H1 (cell line): Measurements from ENCODE around the gene EGR1. TPM values are rescaled to one million over a fixed set of nuclear protein-coding genes. Genes with fewer than 3 reads are reported as not detected.

Experiments used
- CTCF ChIA-PET: fragments of 300-600 bp; sonication (Branson Sonifier 250); formaldehyde crosslinking; loops from one replicate; lab custom pipeline; 2021; ENCODE audit not compliant: partially characterized antibody; lab: Charles Lee
- POLR2A ChIA-PET: fragments of 300-600 bp; sonication (Branson Sonifier 250); formaldehyde crosslinking; loops from one replicate; lab custom pipeline; 2021; ENCODE audit warnings: inconsistent platforms; ENCODE audit not compliant: partially characterized antibody; lab: Charles Lee
- DNase-seq, 2 experiments: peaks; one replicate each; pipeline versions ENCODE4 v3.0.0 to v3.0.0-alpha.2; 2010 to 2022; ENCODE audit warnings: low spot score in 2 of 2, low read depth in 1 of 2, mixed read lengths in 1 of 2
- FAIRE-seq: peaks from 2 replicates; lab custom pipeline; 2011; peaks lifted over from hg19 to GRCh38; lab: Jason Lieb, UNC
- H2AFZ ChIP-seq: 2 replicates; pipeline ENCODE4 v1.8.1; 2012; ENCODE audit warnings: low read length, inconsistent platforms
- H2AK5ac ChIP-seq: 2 replicates; pipeline ENCODE4 v1.6.1; 2013; ENCODE audit warnings: low read depth, low read length
- H2BK120ac ChIP-seq: replicated peaks from 2 replicates; pipeline ENCODE3; 2013; ENCODE audit warnings: low read depth, low read length, inconsistent platforms
- H2BK12ac ChIP-seq: 2 replicates; pipeline ENCODE4 v1.6.1; 2013; ENCODE audit warnings: low read depth, low read length
- H2BK15ac ChIP-seq: 2 replicates; pipeline ENCODE4 v1.6.1; 2013; ENCODE audit warnings: low read length
- H2BK20ac ChIP-seq: 2 replicates; pipeline ENCODE4 v1.6.1; 2013; ENCODE audit warnings: low read length
- H2BK5ac ChIP-seq: 2 replicates; pipeline ENCODE4 v1.6.1; 2013; ENCODE audit warnings: low read depth, low read length
- H3K14ac ChIP-seq: 2 replicates; pipeline ENCODE4 v1.6.1; 2013; ENCODE audit warnings: inconsistent platforms; ENCODE audit not compliant: insufficient read length
- H3K18ac ChIP-seq: 2 replicates; pipeline ENCODE4 v1.6.1; 2013; ENCODE audit warnings: low read length; ENCODE audit errors: extremely low read depth
- H3K23ac ChIP-seq: 2 replicates; pipeline ENCODE4 v1.6.1; 2013; ENCODE audit warnings: inconsistent platforms; ENCODE audit not compliant: insufficient read length
- H3K23me2 ChIP-seq: 2 replicates; pipeline ENCODE4 v1.6.1; 2013; ENCODE audit warnings: low read depth, low read length
- H3K27ac ChIP-seq: 2 replicates; pipeline ENCODE4 v1.6.1; 2011; ENCODE audit warnings: low read depth, low read length, inconsistent platforms
- H3K27me3 ChIP-seq, 4 experiments: replicated peaks in 1 of 4; 1 replicate in 1 of 4; 2 replicates in 3 of 4; pipeline versions ENCODE4 v1.6.1 to v1.8.1; 2011 to 2013; ENCODE audit warnings: low read length in 3 of 4, mild to moderate bottlenecking in 3 of 4, inconsistent platforms in 2 of 4, mixed read lengths in 2 of 4, moderate library complexity in 1 of 4; ENCODE audit not compliant: control insufficient read depth in 3 of 4, insufficient read depth in 3 of 4; ENCODE audit errors: extremely low read depth in 1 of 4
- H3K36me3 ChIP-seq, 4 experiments: 2 replicates each; pipeline versions ENCODE4 v1.6.1 to v1.8.1; 2011 to 2013; ENCODE audit warnings: mild to moderate bottlenecking in 4 of 4, low read length in 3 of 4, moderate library complexity in 2 of 4, control low read depth in 1 of 4, inconsistent platforms in 1 of 4; ENCODE audit not compliant: insufficient read depth in 4 of 4, control insufficient read depth in 2 of 4
- H3K4ac ChIP-seq: replicated peaks from 2 replicates; pipeline ENCODE3; 2013; ENCODE audit warnings: low read length, low read depth, mixed read lengths, inconsistent platforms; ENCODE audit not compliant: insufficient read length
- H3K4me1 ChIP-seq, 4 experiments: replicated peaks in 1 of 4; 1 replicate in 1 of 4; 2 replicates in 3 of 4; pipeline versions ENCODE4 v1.6.1 to v1.8.1; 2011 to 2013; ENCODE audit warnings: low read length in 3 of 4, inconsistent platforms in 2 of 4, mixed read lengths in 1 of 4; ENCODE audit not compliant: insufficient read depth in 4 of 4, control insufficient read depth in 3 of 4
- H3K4me2 ChIP-seq, 2 experiments: 2 replicates each; pipeline versions ENCODE4 v1.6.1 to v1.8.1; 2011 to 2013; ENCODE audit warnings: low read depth in 2 of 2, low read length in 2 of 2, control low read depth in 1 of 2, inconsistent platforms in 1 of 2, mild to moderate bottlenecking in 1 of 2; ENCODE audit not compliant: insufficient read depth in 1 of 2
- H3K4me3 ChIP-seq, 4 experiments: fragments of 200-600, 300-600 bp in 1 of 4; sonication (generic), shearing (Covaris generic), sonication (Bioruptor Twin) in 1 of 4; 2 replicates each; pipeline versions ENCODE4 v1.5.1 to v1.8.1; 2011 to 2016; ENCODE audit warnings: low read length in 4 of 4, low read depth in 3 of 4, control low read depth in 2 of 4, inconsistent platforms in 2 of 4, mild to moderate bottlenecking in 2 of 4, mixed read lengths in 1 of 4, moderate library complexity in 1 of 4; ENCODE audit not compliant: insufficient read depth in 2 of 4; ENCODE audit errors: extremely low read depth in 1 of 4
- H3K56ac ChIP-seq: replicated peaks from 2 replicates; pipeline ENCODE3; 2013; ENCODE audit warnings: low read depth, mild to moderate bottlenecking, mixed read lengths, low read length, inconsistent platforms; ENCODE audit not compliant: insufficient read length
- H3K79me1 ChIP-seq: 2 replicates; pipeline ENCODE4 v1.6.1; 2013; ENCODE audit warnings: low read depth, low read length, control low read depth
- H3K79me2 ChIP-seq, 2 experiments: 2 replicates each; pipeline versions ENCODE4 v1.6.1 to v1.8.1; 2012 to 2013; ENCODE audit warnings: low read length in 2 of 2, mild to moderate bottlenecking in 2 of 2, inconsistent platforms in 1 of 2; ENCODE audit not compliant: insufficient read depth in 2 of 2, control insufficient read depth in 1 of 2
- H3K9ac ChIP-seq, 4 experiments: replicated peaks in 1 of 4; 1 replicate in 1 of 4; 2 replicates in 3 of 4; pipeline versions ENCODE4 v1.6.1 to v1.8.1; 2011 to 2013; ENCODE audit warnings: low read depth in 3 of 4, low read length in 3 of 4, control low read depth in 2 of 4, mild to moderate bottlenecking in 2 of 4, moderate library complexity in 2 of 4, inconsistent platforms in 1 of 4; ENCODE audit errors: extremely low read depth in 1 of 4
- H3K9me3 ChIP-seq, 2 experiments: 2 replicates each; pipeline versions ENCODE4 v1.6.1 to v1.8.1; 2012 to 2013; ENCODE audit warnings: mild to moderate bottlenecking in 2 of 2, moderate library complexity in 2 of 2, control low read depth in 1 of 2, inconsistent platforms in 1 of 2, low read depth in 1 of 2, low read length in 1 of 2, mixed read lengths in 1 of 2; ENCODE audit not compliant: insufficient read depth in 2 of 2
- H4K20me1 ChIP-seq, 2 experiments: replicated peaks in 1 of 2; 2 replicates each; pipeline versions ENCODE3 to v1.8.1; 2011 to 2013; ENCODE audit warnings: inconsistent platforms in 2 of 2, low read length in 2 of 2, mild to moderate bottlenecking in 1 of 2; ENCODE audit not compliant: insufficient read depth in 2 of 2, control insufficient read depth in 1 of 2
- H4K5ac ChIP-seq: 2 replicates; pipeline ENCODE4 v1.6.1; 2013; ENCODE audit warnings: low read length, low read depth, mixed read lengths, inconsistent platforms; ENCODE audit not compliant: insufficient read length
- H4K8ac ChIP-seq: 2 replicates; pipeline ENCODE4 v1.8.0; 2013; ENCODE audit warnings: mild to moderate bottlenecking, moderate library complexity, low read length, inconsistent platforms; ENCODE audit not compliant: insufficient read depth; ENCODE audit errors: extremely low read depth
- H4K91ac ChIP-seq: replicated peaks from 2 replicates; pipeline ENCODE3; 2013; ENCODE audit warnings: low read length, mixed read lengths, inconsistent platforms; ENCODE audit not compliant: insufficient read length
- CHD2 ChIP-seq: IDR thresholded peaks from 2 replicates; pipeline ENCODE4 v1.6.1; 2012; ENCODE audit warnings: low read length, improper control_type of control experiment
- CREB1 ChIP-seq: IDR thresholded peaks from 2 replicates; pipeline ENCODE4 v1.6.1; 2012; ENCODE audit warnings: inconsistent platforms
- CTBP2 ChIP-seq: IDR thresholded peaks from 2 replicates; pipeline ENCODE4 v1.7.0; 2011; ENCODE audit warnings: borderline replicate concordance, mild to moderate bottlenecking, moderate library complexity, mixed read lengths, low read length; ENCODE audit not compliant: insufficient read depth, insufficient read length
- POLR2AphosphoS5 ChIP-seq: IDR thresholded peaks from 2 replicates; pipeline ENCODE4 v1.6.1; 2011; ENCODE audit warnings: low read depth, low read length
- RNF2 ChIP-seq: fragments of 200-900, 300-1000 bp; sonication (generic); IDR thresholded peaks from 2 replicates; pipeline ENCODE4 v1.7.1; 2016; ENCODE audit warnings: borderline replicate concordance, low read depth, mild to moderate bottlenecking, antibody characterized with exemption, low read length; ENCODE audit not compliant: poor library complexity, severe bottlenecking; ENCODE audit errors: missing control alignments
- SRF ChIP-seq: IDR thresholded peaks from 2 replicates; pipeline ENCODE4 v1.6.1; 2011; ENCODE audit warnings: mild to moderate bottlenecking, low read depth, low read length, moderate library complexity
- TBP ChIP-seq: IDR thresholded peaks from 2 replicates; pipeline ENCODE4 v1.6.1; 2011; ENCODE audit warnings: low read depth, low read length, improper control_type of control experiment
- YY1 ChIP-seq: IDR thresholded peaks from 2 replicates; pipeline ENCODE4 v1.6.1; 2011; ENCODE audit warnings: low read depth, mild to moderate bottlenecking, low read length
- WGBS, 2 experiments: shearing (Covaris generic) in 1 of 2; methylation state at CpG; one replicate each; pipeline versions ENCODE4 v1.1.6 to v1.1.7; 2013 to 2015; ENCODE audit warnings: low lambda C conversion rate in 2 of 2, mixed read lengths in 2 of 2, inconsistent platforms in 1 of 2, low coverage in 1 of 2, missing lambda C conversion rate in 1 of 2; ENCODE audit not compliant: insufficient replicate concordance in 2 of 2, insufficient coverage in 1 of 2, insufficient read length in 1 of 2; ENCODE audit errors: extremely low coverage in 1 of 2, missing lambda C conversion rate in 1 of 2; 5-methylcytosine and 5-hydroxymethylcytosine counted together
- polyA plus RNA-seq, 7 experiments: library from polyadenylated mRNA; depleted of rRNA in 3 of 7; stranded (reverse) in 5 of 7; unstranded in 2 of 7; fragments of >200 nt in 5 of 7; fragments of 200-250 nt in 2 of 7; gene quantifications; 1 replicate in 5 of 7; 2 replicates in 1 of 7; 4 replicates in 1 of 7; pipeline versions ENCODE4 v1.2.1 to v1.2.3, GENCODE V29; 2011 to 2013; ENCODE audit warnings: missing spikeins in 2 of 7, mixed read lengths in 2 of 7
- total RNA-seq: library from RNA; stranded (reverse); fragmentation: NEBNext Ultra II Directional; extraction: Animal tissue kit (Norgen Biotek cat#: 25700); gene quantifications from 2 replicates; pipeline ENCODE4 v1.2.1, GENCODE V29; 2021

Gene EGR1
- total and polyA plus RNA-seq, 2 of the 8 experiments (the other 6 are each of a cell fraction or from before 2014, with no cell fraction given) = 16.2 to 35.5 TPM

GRCh38 chr5:138504799-138505198 lies 39.5 kb downstream of the EGR1 start:
- Histone ChIP-seq H4K5ac (no peak overlapping the region), H3K36me3 (peaks cover 12 to 32% (median 24%) of the 10 kb centered on the region in 4 experiments), H3K4me1 (no peaks in the 10 kb centered on the region), H4K91ac (no peak overlapping the region), H2AFZ (no peak overlapping the region), H3K4me2 (no peak overlapping the region), H2BK5ac (no peak overlapping the region), H3K9ac (no peak overlapping the region), H3K4ac (no peak overlapping the region), H3K23ac (no peak overlapping the region), H2BK20ac (no peak overlapping the region), H3K27me3 (no peaks in the 10 kb centered on the region), H3K4me3 (no peak overlapping the region), H3K18ac (no peak overlapping the region), H3K79me1 (no peaks in the 10 kb centered on the region), H3K23me2 (no peaks in the 10 kb centered on the region), H2BK120ac (no peak overlapping the region), H3K9me3 (no peaks in the 10 kb centered on the region), H3K14ac (no peak overlapping the region), H2BK15ac (no peak overlapping the region), H3K79me2 (no peaks in the 10 kb centered on the region), H4K8ac (no peak overlapping the region), H3K56ac (no peak overlapping the region), H2BK12ac (no peak overlapping the region), H3K27ac (no peak overlapping the region), H2AK5ac (no peak overlapping the region), H4K20me1 (peaks cover 3 to 12% of the 10 kb centered on the region in 2 experiments)
- ChIA-PET CTCF (interaction anchor here (1.0 to 15.9 kb wide), 15 partner anchors 9 to 324 kb away, joined by 3 to 532 read pairs (median 11); partner anchors contain the start of gene EGR1), POLR2A (interaction anchor here (1.0 to 14.1 kb wide), 19 partner anchors 8 to 829 kb away, joined by 3 to 294 read pairs (median 9); partner anchors contain the start of genes EGR1, ETF1, FAM53C and REEP2)
- TF ChIP-seq SRF (no peak), TBP (no peak), CTBP2 (no peak), CHD2 (no peak), POLR2AphosphoS5 (peak; percentile 31; the same call in 1 of the 2 replicates), CREB1 (no peak), YY1 (no peak), RNF2 (no peak)
- DNase-seq = no peak
- 90% methylated on average over 4 of the region's 4 CpGs; no CpG with 5 or more reads in 1 of the 2 experiments for WGBS, 2 experiments
- no peak for FAIRE-seq
